ENCODE data around the gene FOXQ1.

Gene FOXQ1

GRCh38 chr6:1290086-1290485 lies 21.8 kb upstream of the FOXQ1 start:
- DNase-seq (ENCODE audit: low read depth in 1 of 2, low spot score in 1 of 2), result no peak

GRCh38 chr6:1290805-1291204 lies 21.1 kb upstream of the FOXQ1 start:
- no peak for DNase-seq (ENCODE audit: low read depth in 1 of 2, low spot score in 1 of 2)

GRCh38 chr6:1291381-1291780 lies 20.5 kb upstream of the FOXQ1 start:
- no peak for DNase-seq (ENCODE audit: low read depth in 1 of 2, low spot score in 1 of 2)

GRCh38 chr6:1295420-1295819 lies 16.5 kb upstream of the FOXQ1 start:
- DNase-seq (ENCODE audit: low read depth in 1 of 2, low spot score in 1 of 2), result no peak

GRCh38 chr6:1296079-1296478 lies 15.8 kb upstream of the FOXQ1 start:
- no peak for DNase-seq (ENCODE audit: low read depth in 1 of 2, low spot score in 1 of 2)

- no peak for DNase-seq (ENCODE audit: low read depth in 1 of 2, low spot score in 1 of 2)
Observed at GRCh38 chr6:1296542-1296941, 15.4 kb upstream of the FOXQ1 start.

GRCh38 chr6:1297746-1298145 lies 14.2 kb upstream of the FOXQ1 start:
- DNase-seq (ENCODE audit: low read depth in 1 of 2, low spot score in 1 of 2), result no peak

GRCh38 chr6:1298768-1299167 lies 13.1 kb upstream of the FOXQ1 start:
- DNase-seq (ENCODE audit: low read depth in 1 of 2, low spot score in 1 of 2), result no peak

- DNase-seq (ENCODE audit: low read depth in 1 of 2, low spot score in 1 of 2), result no peak
Observed at GRCh38 chr6:1306133-1306532, 5.8 kb upstream of the FOXQ1 start.

GRCh38 chr6:1309366-1309765 lies 2.5 kb upstream of the FOXQ1 start:
- no peak for DNase-seq (ENCODE audit: low read depth in 1 of 2, low spot score in 1 of 2)

GRCh38 chr6:1310628-1311399 lies 1.1 kb upstream of the FOXQ1 start:
- no peak for DNase-seq (ENCODE audit: low read depth in 1 of 2, low spot score in 1 of 2)

- DNase-seq (ENCODE audit: low read depth in 1 of 2, low spot score in 1 of 2), result no peak
Observed at GRCh38 chr6:1312203-1312472, 240 bp downstream of the FOXQ1 start.

GRCh38 chr6:1312473-1313367 lies 822 bp downstream of the FOXQ1 start:
- no peak for DNase-seq (ENCODE audit: low read depth in 1 of 2, low spot score in 1 of 2)

- DNase-seq (ENCODE audit: low read depth in 1 of 2, low spot score in 1 of 2), result no peak
Observed at GRCh38 chr6:1313384-1313766, 1.5 kb downstream of the FOXQ1 start.

GRCh38 chr6:1313767-1314503 lies 2.0 kb downstream of the FOXQ1 start:
- no peak for DNase-seq (ENCODE audit: low read depth in 1 of 2, low spot score in 1 of 2)

- DNase-seq (ENCODE audit: low read depth in 1 of 2, low spot score in 1 of 2), result no peak
Observed at GRCh38 chr6:1314617-1315016, 2.7 kb downstream of the FOXQ1 start.

- DNase-seq (ENCODE audit: low read depth in 1 of 2, low spot score in 1 of 2), result no peak
Observed at GRCh38 chr6:1315201-1315559, 3.3 kb downstream of the FOXQ1 start.

GRCh38 chr6:1315560-1316386 lies 3.9 kb downstream of the FOXQ1 start:
- no peak for DNase-seq (ENCODE audit: low read depth in 1 of 2, low spot score in 1 of 2)

- no peak for DNase-seq (ENCODE audit: low read depth in 1 of 2, low spot score in 1 of 2)
Observed at GRCh38 chr6:1316489-1316971, 4.6 kb downstream of the FOXQ1 start.

GRCh38 chr6:1317302-1317815 lies 5.5 kb downstream of the FOXQ1 start:
- no peak for DNase-seq (ENCODE audit: low read depth in 1 of 2, low spot score in 1 of 2)

GRCh38 chr6:1318036-1318435 lies 6.1 kb downstream of the FOXQ1 start:
- no peak for DNase-seq (ENCODE audit: low read depth in 1 of 2, low spot score in 1 of 2)

Measured in activated CD4-positive, alpha-beta T cell treated with anti-CD3 and anti-CD28 coated beads, Interleukin-2, amount 50 U/mL, for 24 hours (primary cell).